OCI-LY3 (cell line): ENCODE results near the gene ARHGEF4.

Experiments used
- H2AFZ ChIP-seq: fragments of 200-600, 300-600 bp; shearing (Covaris generic); 2 replicates; pipeline ENCODE4 v1.6.0; 2014; ENCODE audit warnings: antibody characterized with exemption, low read depth, low read length
- H3K27ac ChIP-seq: fragments of 200-600, 300-600 bp; sonication (generic); 2 replicates; pipeline ENCODE4 v1.5.1; 2014; ENCODE audit warnings: mild to moderate bottlenecking, low read length, moderate library complexity, mixed read lengths
- H3K27me3 ChIP-seq: fragments of 200-600, 300-600 bp; sonication (generic); 2 replicates; pipeline ENCODE4 v1.6.1; 2014; ENCODE audit warnings: low read depth, low read length, mixed read lengths
- H3K36me3 ChIP-seq: fragments of 200-600, 300-600 bp; sonication (generic); replicated peaks from 2 replicates; pipeline ENCODE3; 2014; ENCODE audit warnings: low read depth, low read length, mixed read lengths
- H3K4me1 ChIP-seq: fragments of 300-600, 200-600 bp; sonication (generic); 2 replicates; pipeline ENCODE4 v1.6.1; 2014; ENCODE audit warnings: low read length, mixed read lengths
- H3K4me2 ChIP-seq: fragments of 200-600, 300-600 bp; sonication (generic); 2 replicates; pipeline ENCODE4 v1.6.1; 2014; ENCODE audit warnings: low read length, mixed read lengths
- H3K4me3 ChIP-seq: fragments of 300-600, 200-600 bp; sonication (generic); 2 replicates; pipeline ENCODE4 v1.5.1; 2014; ENCODE audit warnings: antibody characterized with exemption, mild to moderate bottlenecking, low read length, moderate library complexity
- H3K79me2 ChIP-seq: fragments of 300-600, 200-600 bp; shearing (Covaris generic); 2 replicates; pipeline ENCODE4 v1.6.1; 2014; ENCODE audit warnings: mild to moderate bottlenecking, low read length, mixed read lengths
- H3K9ac ChIP-seq: fragments of 300-600, 200-600 bp; shearing (Covaris generic); 2 replicates; pipeline ENCODE4 v1.6.0; 2014; ENCODE audit warnings: mild to moderate bottlenecking, low read length, moderate library complexity
- H3K9me3 ChIP-seq: fragments of 200-600, 300-600 bp; shearing (Covaris generic); 2 replicates; pipeline ENCODE4 v1.6.1; 2014; ENCODE audit warnings: low read length, mixed read lengths; ENCODE audit not compliant: insufficient read depth
- H4K20me1 ChIP-seq: fragments of 200-600, 300-600 bp; sonication (generic); 2 replicates; pipeline ENCODE4 v1.6.1; 2016; ENCODE audit warnings: low read length, mixed read lengths; ENCODE audit not compliant: insufficient read depth
- EZH2phosphoT487 ChIP-seq: fragments of 200-600 bp; shearing (Covaris generic); IDR thresholded peaks from 2 replicates; pipeline ENCODE4 v1.6.1; 2018; ENCODE audit warnings: antibody characterized with exemption, mixed run types, low read depth
- TF ChIP-seq, protein P1 (sequence below): fragments of 200-600, 300-600 bp; sonication (generic); IDR thresholded peaks from 2 replicates; pipeline ENCODE4 v1.5.1; 2014; ENCODE audit warnings: antibody characterized with exemption, low read length, low read depth

ARHGEF4 gene

DNA sequence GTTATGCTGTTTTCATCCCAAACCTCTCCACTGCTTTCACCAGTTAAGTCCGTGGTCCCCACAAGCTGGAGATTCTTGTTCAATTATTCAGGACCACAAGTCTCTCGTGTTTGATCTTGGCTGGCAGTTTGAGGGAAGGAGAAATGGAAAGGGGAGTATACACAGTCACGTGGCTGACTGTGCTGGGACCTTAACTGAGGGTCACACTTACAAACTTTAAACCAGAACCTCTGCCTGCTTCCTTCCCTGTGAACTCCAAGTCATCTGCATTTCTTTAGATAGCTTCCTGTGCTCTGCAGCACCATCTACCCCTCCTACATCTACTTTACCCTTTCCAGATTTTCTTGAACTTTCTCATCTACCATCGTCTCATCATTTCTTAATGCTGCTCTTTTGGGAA lies 91.7 kb downstream of the ARHGEF4 start:
- no peak overlapping the region for H3K4me2 ChIP-seq

DNA sequence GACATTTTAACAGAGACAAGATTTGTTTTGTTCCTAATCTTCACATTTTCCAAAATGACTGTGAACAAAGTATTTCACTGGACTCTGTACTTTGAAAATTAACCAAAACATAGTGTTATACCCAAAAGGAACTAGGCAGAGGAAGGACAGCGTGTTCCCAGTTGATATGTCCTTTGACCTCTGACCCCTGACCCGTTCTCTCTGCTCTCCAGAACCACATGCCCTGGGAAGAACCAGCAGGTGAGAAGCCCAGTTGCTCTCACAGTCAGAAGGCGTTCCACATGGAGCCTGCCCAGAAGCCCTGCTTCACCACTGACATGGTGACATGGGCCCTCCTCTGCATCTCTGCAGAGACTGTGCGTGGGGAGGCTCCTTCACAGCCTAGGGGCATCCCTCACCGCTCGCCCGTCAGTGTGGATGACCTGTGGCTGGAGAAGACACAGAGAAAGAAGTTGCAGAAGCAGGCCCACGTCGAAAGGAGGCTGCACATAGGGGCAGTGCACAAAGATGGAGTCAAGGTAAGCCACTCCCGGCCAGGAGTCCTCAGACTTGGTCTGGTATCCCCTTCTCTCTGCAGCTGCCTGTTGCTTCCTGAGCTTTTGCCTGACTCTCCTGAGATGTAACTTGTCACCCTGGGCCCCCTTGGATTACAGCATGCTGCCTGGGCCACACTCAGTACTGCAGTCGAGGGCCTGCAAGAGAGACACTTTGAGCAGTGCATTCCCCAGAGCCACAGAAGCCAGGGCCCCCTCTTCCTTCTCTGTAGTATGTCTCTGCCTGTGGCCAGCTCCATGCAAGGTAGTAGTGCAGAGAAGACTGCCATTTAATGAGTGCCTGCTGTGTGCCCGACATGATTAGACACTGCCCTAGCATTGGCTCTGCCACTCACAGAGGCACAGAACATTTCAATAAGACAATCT lies 94.3 kb downstream of the ARHGEF4 start:
- Histone ChIP-seq H3K9ac (no peak overlapping the region), H3K27me3 (peaks cover 7% of the 10 kb centered on the region; the same call in 1 of the 2 replicates), H3K4me2 (no peak overlapping the region), H3K4me3 (no peak overlapping the region), H3K79me2 (no peaks in the 10 kb centered on the region), H3K9me3 (0 out of 2 replicates have a peak, but pooled peaks cover 4% of the 10 kb centered on the region), H3K36me3 (no peaks in the 10 kb centered on the region), H3K27ac (no peak overlapping the region), H3K4me1 (no peaks in the 10 kb centered on the region), H4K20me1 (no peaks in the 10 kb centered on the region), H2AFZ (no peak overlapping the region)
- TF ChIP-seq, protein P1, sequence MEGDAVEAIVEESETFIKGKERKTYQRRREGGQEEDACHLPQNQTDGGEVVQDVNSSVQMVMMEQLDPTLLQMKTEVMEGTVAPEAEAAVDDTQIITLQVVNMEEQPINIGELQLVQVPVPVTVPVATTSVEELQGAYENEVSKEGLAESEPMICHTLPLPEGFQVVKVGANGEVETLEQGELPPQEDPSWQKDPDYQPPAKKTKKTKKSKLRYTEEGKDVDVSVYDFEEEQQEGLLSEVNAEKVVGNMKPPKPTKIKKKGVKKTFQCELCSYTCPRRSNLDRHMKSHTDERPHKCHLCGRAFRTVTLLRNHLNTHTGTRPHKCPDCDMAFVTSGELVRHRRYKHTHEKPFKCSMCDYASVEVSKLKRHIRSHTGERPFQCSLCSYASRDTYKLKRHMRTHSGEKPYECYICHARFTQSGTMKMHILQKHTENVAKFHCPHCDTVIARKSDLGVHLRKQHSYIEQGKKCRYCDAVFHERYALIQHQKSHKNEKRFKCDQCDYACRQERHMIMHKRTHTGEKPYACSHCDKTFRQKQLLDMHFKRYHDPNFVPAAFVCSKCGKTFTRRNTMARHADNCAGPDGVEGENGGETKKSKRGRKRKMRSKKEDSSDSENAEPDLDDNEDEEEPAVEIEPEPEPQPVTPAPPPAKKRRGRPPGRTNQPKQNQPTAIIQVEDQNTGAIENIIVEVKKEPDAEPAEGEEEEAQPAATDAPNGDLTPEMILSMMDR = no peak
- TF ChIP-seq EZH2phosphoT487 = no peak

More for the DNA sequence above, 91.7 kb downstream of the ARHGEF4 start:
- Histone ChIP-seq H3K27ac (no peak overlapping the region), H2AFZ (no peak overlapping the region), H3K79me2 (no peaks in the 10 kb centered on the region), H3K9me3 (0 out of 2 replicates have a peak, but pooled peaks cover 4% of the 10 kb centered on the region), H4K20me1 (no peaks in the 10 kb centered on the region), H3K27me3 (peaks cover 7% of the 10 kb centered on the region; the same call in 1 of the 2 replicates), H3K4me1 (no peaks in the 10 kb centered on the region), H3K36me3 (no peaks in the 10 kb centered on the region), H3K4me3 (no peak overlapping the region), H3K9ac (no peak overlapping the region)
- TF ChIP-seq, protein P1 = no peak
- no peak for TF ChIP-seq EZH2phosphoT487

DNA sequence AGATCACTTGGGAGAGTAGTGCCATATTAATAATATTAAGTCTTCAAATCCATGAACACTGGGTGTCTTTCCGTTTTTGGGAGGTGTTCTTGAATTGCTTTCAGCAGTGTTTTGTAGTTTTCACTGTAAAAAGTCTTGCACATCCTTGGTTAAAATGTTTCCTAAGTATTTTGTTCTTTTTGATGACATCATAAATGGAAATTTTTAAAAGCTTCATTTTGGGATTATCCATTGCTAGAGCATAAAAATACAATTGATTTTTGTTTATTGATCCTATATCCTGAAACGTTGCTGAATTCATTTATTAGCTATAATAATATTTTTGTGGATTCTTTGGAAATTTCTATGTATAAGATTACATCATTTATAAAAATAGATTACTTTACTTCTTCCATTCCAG lies 96.8 kb downstream of the ARHGEF4 start:
- no peak overlapping the region for H2AFZ ChIP-seq
- H3K9ac ChIP-seq = no peak overlapping the region
- TF ChIP-seq EZH2phosphoT487 = no peak
- TF ChIP-seq, protein P1 = no peak

DNA sequence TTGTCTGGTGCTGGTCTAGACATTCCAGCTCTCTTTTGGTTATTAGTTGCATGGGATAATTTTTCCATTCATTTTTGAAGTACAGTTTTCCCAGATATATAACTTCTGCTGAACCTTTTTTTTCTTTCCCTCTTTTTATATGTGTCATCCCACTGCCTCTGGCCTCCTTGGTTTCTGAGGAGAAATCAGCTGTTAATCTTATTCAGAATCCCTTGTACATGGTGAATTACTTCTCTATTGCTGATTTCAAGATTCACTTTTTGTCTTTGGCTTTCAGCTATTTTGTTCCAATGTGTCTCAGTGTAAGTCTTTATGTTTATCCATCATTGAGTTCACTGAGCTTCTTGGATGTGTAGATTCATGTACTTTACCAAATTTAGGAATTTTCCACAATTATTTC lies 99.7 kb downstream of the ARHGEF4 start:
- Histone ChIP-seq H3K9ac (no peak overlapping the region), H3K27ac (no peak overlapping the region), H3K4me3 (no peak overlapping the region), H3K79me2 (no peaks in the 10 kb centered on the region), H3K36me3 (no peaks in the 10 kb centered on the region), H3K27me3 (no peaks in the 10 kb centered on the region), H3K4me1 (no peaks in the 10 kb centered on the region), H3K9me3 (no peaks in the 10 kb centered on the region), H2AFZ (no peak overlapping the region), H4K20me1 (no peaks in the 10 kb centered on the region), H3K4me2 (no peak overlapping the region)
- no peak for TF ChIP-seq EZH2phosphoT487
- TF ChIP-seq, protein P1 = no peak

More for the DNA sequence above, 96.8 kb downstream of the ARHGEF4 start:
- Histone ChIP-seq H3K36me3 (no peaks in the 10 kb centered on the region), H3K9me3 (no peaks in the 10 kb centered on the region), H3K4me1 (no peaks in the 10 kb centered on the region), H3K27ac (no peak overlapping the region), H3K79me2 (no peaks in the 10 kb centered on the region), H3K27me3 (peaks cover 3% of the 10 kb centered on the region; the same call in 1 of the 2 replicates), H3K4me2 (no peak overlapping the region), H3K4me3 (no peak overlapping the region), H4K20me1 (no peaks in the 10 kb centered on the region)
